ENCODE data around the gene ATP9B. TPM values are rescaled to one million over a fixed set of nuclear protein-coding genes. Genes with fewer than 3 reads are reported as not detected.
A peak's percentile ranks its signal among the peaks of the same experiment; 100 is the strongest.

The ATP9B gene
- total RNA-seq, 1 experiment from 2014 or later: 15.6 TPM

- H3K4me2 ChIP-seq (ENCODE audit: low read length): no peak overlapping the region
- DNase-seq: no peak
- no peak overlapping the region for H3K4me3 ChIP-seq (ENCODE audit: low read length)
- ChIA-PET CTCF (no interaction called here), POLR2A (ENCODE audit: unreplicated experiment) (no interaction called here)
- H3K9ac ChIP-seq (ENCODE audit: low read length): no peak overlapping the region
- H3K9me3 ChIP-seq (ENCODE audit: low read length): no peaks in the 10 kb centered on the region
- intact Hi-C loops (cut with micrococcal nuclease): no loop called here
- no peaks in the 10 kb centered on the region for H3K79me2 ChIP-seq (ENCODE audit: low read length)
- H3K9me2 ChIP-seq (replicated peaks; ENCODE audit: low read length): no peaks in the 10 kb centered on the region
- no peaks in the 10 kb centered on the region for H3K36me3 ChIP-seq (ENCODE audit: low read depth, low read length)
- no peaks in the 10 kb centered on the region for H3F3A ChIP-seq (ENCODE audit: low read length, unreplicated experiment)
- no TSS peak for BruUV-seq (replicated peaks)
- ATAC-seq: no peak
- no peak overlapping the region for H3K27ac ChIP-seq (ENCODE audit: low read length)
- H4K20me1 ChIP-seq (ENCODE audit: low read length): no peaks in the 10 kb centered on the region
- H3K4me1 ChIP-seq (ENCODE audit: insufficient read depth, low read length): no peaks in the 10 kb centered on the region
- H3K27me3 ChIP-seq (ENCODE audit: low read length): no peaks in the 10 kb centered on the region
- H2AFZ ChIP-seq (ENCODE audit: low read length): no peak overlapping the region
- TF ChIP-seq EZH2 (IDR thresholded peaks at IDR 0.05; ENCODE audit: low read length, unreplicated experiment): no peak
- no peak for TF ChIP-seq CTCF (conservative IDR thresholded peaks at IDR 0.05; ENCODE audit: low read depth, low read length)
- TF ChIP-seq EZH2phosphoT487 (IDR thresholded peaks at IDR 0.05; ENCODE audit: borderline replicate concordance, low read length): no peak
Observed at GRCh38 chr18:79118797-79119196, 49.6 kb downstream of the ATP9B start.

GRCh38 chr18:79121746-79122474 is 52.7 kb downstream of the ATP9B start:
- Histone ChIP-seq H3K4me1 (ENCODE audit: insufficient read depth, low read length) (no peaks in the 10 kb centered on the region), H2AFZ (ENCODE audit: low read length) (no peak overlapping the region), H4K20me1 (ENCODE audit: low read length) (no peaks in the 10 kb centered on the region), H3K9me3 (ENCODE audit: low read length) (no peaks in the 10 kb centered on the region), H3K79me2 (ENCODE audit: low read length) (no peaks in the 10 kb centered on the region), H3K9ac (ENCODE audit: low read length) (no peak overlapping the region), H3F3A (ENCODE audit: low read length, unreplicated experiment) (no peaks in the 10 kb centered on the region), H3K27me3 (ENCODE audit: low read length) (no peaks in the 10 kb centered on the region), H3K9me2 (replicated peaks; ENCODE audit: low read length) (no peaks in the 10 kb centered on the region), H3K4me3 (ENCODE audit: low read length) (no peak overlapping the region), H3K4me2 (ENCODE audit: low read length) (no peak overlapping the region), H3K36me3 (ENCODE audit: low read depth, low read length) (no peaks in the 10 kb centered on the region), H3K27ac (ENCODE audit: low read length) (no peak overlapping the region)
- no peak for TF ChIP-seq EZH2 (IDR thresholded peaks at IDR 0.05; ENCODE audit: low read length, unreplicated experiment)
- no peak for TF ChIP-seq EZH2phosphoT487 (IDR thresholded peaks at IDR 0.05; ENCODE audit: borderline replicate concordance, low read length)
- no peak for TF ChIP-seq CTCF (conservative IDR thresholded peaks at IDR 0.05; ENCODE audit: low read depth, low read length)
- ChIA-PET CTCF (no interaction called here), POLR2A (ENCODE audit: unreplicated experiment) (no interaction called here)
- ATAC-seq (no peak), DNase-seq (no peak)
- intact Hi-C loops (cut with micrococcal nuclease): no loop called here
- no TSS peak for BruUV-seq (replicated peaks)

GRCh38 chr18:79123948-79124347 is 54.8 kb downstream of the ATP9B start:
- ChIA-PET CTCF (no interaction called here), POLR2A (ENCODE audit: unreplicated experiment) (no interaction called here)
- no peaks in the 10 kb centered on the region for H3K9me2 ChIP-seq (replicated peaks; ENCODE audit: low read length)
- DNase-seq: peak; percentile 19
- no TSS peak for BruUV-seq (replicated peaks)
- no peaks in the 10 kb centered on the region for H3K79me2 ChIP-seq (ENCODE audit: low read length)
- intact Hi-C loops (cut with micrococcal nuclease): no loop called here
- no peak for ATAC-seq
- no peaks in the 10 kb centered on the region for H3K4me1 ChIP-seq (ENCODE audit: insufficient read depth, low read length)
- no peak overlapping the region for H2AFZ ChIP-seq (ENCODE audit: low read length)
- H3K4me3 ChIP-seq (ENCODE audit: low read length): no peak overlapping the region
- no peak overlapping the region for H3K4me2 ChIP-seq (ENCODE audit: low read length)
- H3K27me3 ChIP-seq (ENCODE audit: low read length): no peaks in the 10 kb centered on the region
- no peaks in the 10 kb centered on the region for H4K20me1 ChIP-seq (ENCODE audit: low read length)
- H3K9me3 ChIP-seq (ENCODE audit: low read length): no peaks in the 10 kb centered on the region
- H3K36me3 ChIP-seq (ENCODE audit: low read depth, low read length): no peaks in the 10 kb centered on the region
- H3K27ac ChIP-seq (ENCODE audit: low read length): no peak overlapping the region
- no peak overlapping the region for H3K9ac ChIP-seq (ENCODE audit: low read length)
- no peak for TF ChIP-seq EZH2phosphoT487 (IDR thresholded peaks at IDR 0.05; ENCODE audit: borderline replicate concordance, low read length)
- TF ChIP-seq EZH2 (IDR thresholded peaks at IDR 0.05; ENCODE audit: low read length, unreplicated experiment): no peak
- no peak for TF ChIP-seq CTCF (conservative IDR thresholded peaks at IDR 0.05; ENCODE audit: low read depth, low read length)
- no peaks in the 10 kb centered on the region for H3F3A ChIP-seq (ENCODE audit: low read length, unreplicated experiment)

All from PC-3 (cell line).